Tibial artery (tissue), 4 donors: ENCODE data around the gene FAM13A.

Source experiments
- DNase-seq, 2 donors: peaks; one replicate each; pipeline ENCODE4 v3.0.0-alpha.2; 2019
- H3K27ac ChIP-seq, 2 donors: fragments of 200-600 bp; sonication (generic) in 1 of 2; 1 replicate in 1 of 2; 2 replicates in 1 of 2; pipeline ENCODE4 v1.5.1; 2018 to 2019; ENCODE audit warnings: mild to moderate bottlenecking in 1 of 2
- H3K27me3 ChIP-seq, 2 donors: fragments of 200-600 bp; sonication (generic) in 1 of 2; one replicate each; pipeline versions ENCODE4 v1.5.1 to v1.6.0; 2016 to 2019
- H3K36me3 ChIP-seq, 3 donors: fragments of 200-600 bp; sonication (generic) in 2 of 3; one replicate each; pipeline ENCODE4 v1.5.1; 2016 to 2019; ENCODE audit warnings: mild to moderate bottlenecking in 2 of 3
- H3K4me1 ChIP-seq, 4 donors: fragments of 200-600 bp; sonication (generic) in 2 of 4; 1 replicate in 3 of 4; 2 replicates in 1 of 4; pipeline ENCODE4 v1.5.1; 2016 to 2019
- H3K4me3 ChIP-seq, 2 donors: fragments of 200-600 bp; sonication (generic) in 1 of 2; 1 replicate in 1 of 2; 2 replicates in 1 of 2; pipeline ENCODE4 v1.5.1; 2018 to 2019; ENCODE audit warnings: mild to moderate bottlenecking in 2 of 2
- H3K9me3 ChIP-seq, 3 donors: fragments of 200-600 bp; sonication (generic) in 1 of 3; one replicate each; pipeline ENCODE4 v1.5.1; 2016 to 2019
- CTCF ChIP-seq, 2 experiments: fragments of 200-600 bp in 1 of 2; fragments of 450-650 bp in 1 of 2; IDR thresholded peaks; one replicate each; pipeline ENCODE4 v1.5.1; 2017 to 2019; ENCODE audit warnings: antibody characterized with exemption in 2 of 2, mild to moderate bottlenecking in 1 of 2, moderate library complexity in 1 of 2
- intact Hi-C: fragments of 100-400 bp; cut with DNase I; formaldehyde crosslinking; loops from one replicate; pipeline ENCODE4 v1.15.0; 2023; ENCODE audit warnings: low total_unique reads

Gene FAM13A

GRCh38 chr4:88811904-88812303, 245.1 kb downstream of the FAM13A start:
- intact Hi-C loops, result loop anchor here (10.0 kb wide), 1 partner anchor 107 kb away; no protein-coding TSS in a partner anchor
- Histone ChIP-seq H3K27ac (no peak overlapping the region), H3K4me3 (no peak overlapping the region), H3K27me3 (no peaks in the 10 kb centered on the region), H3K9me3 (no peaks in the 10 kb centered on the region), H3K4me1 (peaks cover 0 to 60% (median 11%) of the 10 kb centered on the region in 4 donors), H3K36me3 (no peaks in the 10 kb centered on the region)
- TF ChIP-seq CTCF (IDR thresholded peaks at IDR 0.05), result no peak
- DNase-seq, result no peak

GRCh38 chr4:88810325-88810724, 246.7 kb downstream of the FAM13A start:
- peak overlapping the region in 1 of 2 donors; percentile 25 for H3K27ac ChIP-seq
- DNase-seq, result no peak
- no peak overlapping the region for H3K4me3 ChIP-seq
- intact Hi-C loops, result loop anchor here (10.0 kb wide), 1 partner anchor 106 kb away; no protein-coding TSS in a partner anchor
- no peaks in the 10 kb centered on the region for H3K36me3 ChIP-seq
- peaks cover 0 to 68% (median 11%) of the 10 kb centered on the region in 4 donors for H3K4me1 ChIP-seq
- TF ChIP-seq CTCF (IDR thresholded peaks at IDR 0.05), result no peak
- H3K27me3 ChIP-seq, result no peaks in the 10 kb centered on the region
- H3K9me3 ChIP-seq, result no peaks in the 10 kb centered on the region

DNA sequence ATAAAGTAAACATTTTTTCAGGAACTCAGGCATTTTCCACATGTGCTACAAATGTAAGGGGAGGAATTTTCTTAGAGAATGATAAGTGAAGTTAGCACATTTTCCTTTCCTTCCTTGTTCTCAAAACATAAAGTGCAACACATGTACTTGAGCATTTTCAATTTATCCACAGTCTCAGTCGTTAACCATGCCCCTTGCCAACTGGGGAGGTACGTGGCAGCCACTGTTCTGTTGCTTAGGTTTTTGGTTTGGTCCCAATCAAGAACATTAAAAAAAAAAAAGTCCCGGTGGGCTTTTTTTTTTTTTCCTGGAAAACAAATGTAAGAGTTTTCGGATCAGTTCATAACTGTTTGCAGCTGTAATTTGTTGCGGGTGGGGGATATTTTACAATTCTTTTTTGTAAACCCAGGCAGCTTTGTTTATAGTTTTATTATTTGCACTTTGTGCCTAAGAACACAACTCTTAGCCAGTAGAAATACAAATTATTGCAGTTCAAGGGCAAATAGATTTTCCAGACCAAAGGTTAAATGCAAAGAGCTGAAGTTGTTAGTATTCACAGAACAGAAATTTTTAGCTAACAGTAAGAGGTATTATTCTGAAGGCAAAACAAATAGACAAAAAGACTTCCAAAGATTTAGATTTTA, 247.3 kb downstream of the FAM13A start:
- H3K36me3 ChIP-seq, result no peaks in the 10 kb centered on the region
- peaks cover 0 to 68% (median 11%) of the 10 kb centered on the region in 4 donors for H3K4me1 ChIP-seq
- DNase-seq, result no peak
- TF ChIP-seq CTCF (IDR thresholded peaks at IDR 0.05), result no peak
- no peaks in the 10 kb centered on the region for H3K9me3 ChIP-seq
- no peak overlapping the region for H3K4me3 ChIP-seq
- intact Hi-C loops, result loop anchor here (10.0 kb wide), 1 partner anchor 105 kb away; no protein-coding TSS in a partner anchor
- H3K27ac ChIP-seq, result peak overlapping the region in 1 of 2 donors; percentile 25
- no peaks in the 10 kb centered on the region for H3K27me3 ChIP-seq

GRCh38 chr4:88809101-88809500, 247.9 kb downstream of the FAM13A start:
- no peak for TF ChIP-seq CTCF (IDR thresholded peaks at IDR 0.05)
- intact Hi-C loops, result no loop called here
- Histone ChIP-seq H3K36me3 (no peaks in the 10 kb centered on the region), H3K27ac (no peak overlapping the region), H3K9me3 (no peaks in the 10 kb centered on the region), H3K4me3 (no peak overlapping the region), H3K27me3 (no peaks in the 10 kb centered on the region), H3K4me1 (peaks cover 0 to 68% (median 7%) of the 10 kb centered on the region in 4 donors)
- DNase-seq, result no peak

GRCh38 chr4:88807499-88807898, 249.5 kb downstream of the FAM13A start:
- H3K27me3 ChIP-seq, result no peaks in the 10 kb centered on the region
- peaks cover 0 to 80% (median 7%) of the 10 kb centered on the region in 4 donors for H3K4me1 ChIP-seq
- no peak overlapping the region for H3K4me3 ChIP-seq
- no peaks in the 10 kb centered on the region for H3K9me3 ChIP-seq
- no peak overlapping the region for H3K27ac ChIP-seq
- TF ChIP-seq CTCF (IDR thresholded peaks at IDR 0.05), result no peak
- no peak for DNase-seq
- intact Hi-C loops, result no loop called here
- no peaks in the 10 kb centered on the region for H3K36me3 ChIP-seq
